NOMO-1 treated with dmso at 0.1 percent for 144 hours (cell line): ENCODE measurements around the gene HUNK.
A peak's percentile ranks its signal among the peaks of the same experiment; 100 is the strongest.
"Not testable (repeated sequence)": the region's sequence is repeated elsewhere in the genome, so short reads cannot be mapped to it uniquely, and the experiment has no call there.

ENCODE experiments used
- DNase-seq: peaks from one replicate; lab custom pipeline; 2025; ENCODE audit not compliant: unreplicated experiment; lab: John Stamatoyannopoulos, UW

HUNK gene

GRCh38 chr21:31872452-31873274 is at the start of gene HUNK:
Gene HUNK (plus strand): TSS chr21:31873020. CDS start chr21:31873675, 655 bp downstream.
- DNase-seq, result no peak

DNA sequence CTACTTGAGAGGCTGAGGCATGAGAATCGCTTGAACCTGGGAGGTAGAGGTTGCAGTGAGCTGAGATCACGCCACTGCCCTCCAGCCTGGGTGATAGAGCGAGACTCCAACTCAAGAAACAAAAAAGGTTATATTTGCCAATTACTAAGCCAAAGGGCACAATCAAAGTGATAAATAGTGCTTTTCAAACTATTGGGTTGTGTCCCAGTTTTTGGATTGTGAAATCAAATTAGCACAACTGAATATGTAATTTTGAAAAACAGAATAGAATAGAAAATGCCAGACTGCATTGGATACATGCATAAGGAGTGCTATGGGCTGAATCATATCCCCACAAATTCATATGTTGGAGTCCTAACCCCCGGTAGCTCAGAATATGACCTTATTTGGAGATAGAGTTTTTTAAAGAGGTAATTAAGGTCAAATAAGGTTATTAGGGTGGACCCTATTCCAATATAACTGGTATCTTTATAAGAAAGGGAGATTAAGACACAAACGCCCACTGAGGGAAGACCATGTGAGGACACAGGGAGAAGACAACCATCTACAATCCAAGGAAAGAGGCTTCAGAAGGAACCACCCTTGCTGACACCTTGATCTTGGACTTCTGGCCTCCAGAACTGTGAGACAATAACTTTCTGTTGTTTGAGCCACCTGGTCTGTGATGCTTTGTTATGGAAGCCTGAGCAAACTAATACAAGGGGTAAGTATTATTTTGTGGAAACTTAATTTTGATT is 42.9 kb upstream of the HUNK start:
- no peak for DNase-seq

GRCh38 chr21:31830701-31831100 is 42.1 kb upstream of the HUNK start:
- no peak for DNase-seq

GRCh38 chr21:31837041-31837440 is 35.8 kb upstream of the HUNK start:
- no peak for DNase-seq

- peak; percentile 81 for DNase-seq
Observed at GRCh38 chr21:31837618-31838390, 35.0 kb upstream of the HUNK start.

- no peak for DNase-seq
Observed at GRCh38 chr21:31838586-31839355, 34.0 kb upstream of the HUNK start.

GRCh38 chr21:31844206-31844605 is 28.6 kb upstream of the HUNK start:
- DNase-seq, result no peak

GRCh38 chr21:31845151-31845729 is 27.6 kb upstream of the HUNK start:
- DNase-seq, result peak; percentile 38

- DNase-seq, result no peak
Observed at GRCh38 chr21:31846690-31847089, 26.1 kb upstream of the HUNK start.

DNA sequence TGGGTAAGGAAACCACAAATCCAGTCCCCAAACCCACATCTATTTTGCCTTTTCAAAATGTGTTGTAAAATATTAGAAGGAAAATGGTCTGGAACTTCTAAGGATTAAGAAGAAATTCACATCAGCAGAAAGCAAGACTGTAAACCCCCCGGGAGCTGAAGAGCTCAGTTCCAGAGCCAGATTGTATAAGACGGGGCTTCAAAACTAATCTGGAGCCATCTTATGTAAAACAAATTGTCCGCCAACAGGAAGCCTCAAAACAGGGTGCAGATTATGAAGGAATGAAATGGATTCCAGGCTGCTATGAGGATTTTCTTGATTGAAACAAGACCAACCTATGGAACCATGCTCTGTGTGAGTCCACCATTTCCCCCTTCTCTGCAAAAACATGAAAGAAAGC is 25.1 kb upstream of the HUNK start:
- DNase-seq, result no peak

GRCh38 chr21:31848326-31848985 is 24.4 kb upstream of the HUNK start:
- no peak for DNase-seq

- no peak for DNase-seq
Observed at GRCh38 chr21:31850886-31851285, 21.9 kb upstream of the HUNK start.

- no peak for DNase-seq
Observed at GRCh38 chr21:31855180-31855579, 17.6 kb upstream of the HUNK start.

GRCh38 chr21:31857096-31857495 is 15.7 kb upstream of the HUNK start:
- DNase-seq, result no peak

GRCh38 chr21:31857631-31858030 is 15.2 kb upstream of the HUNK start:
- DNase-seq, result not testable (repeated sequence)

DNA sequence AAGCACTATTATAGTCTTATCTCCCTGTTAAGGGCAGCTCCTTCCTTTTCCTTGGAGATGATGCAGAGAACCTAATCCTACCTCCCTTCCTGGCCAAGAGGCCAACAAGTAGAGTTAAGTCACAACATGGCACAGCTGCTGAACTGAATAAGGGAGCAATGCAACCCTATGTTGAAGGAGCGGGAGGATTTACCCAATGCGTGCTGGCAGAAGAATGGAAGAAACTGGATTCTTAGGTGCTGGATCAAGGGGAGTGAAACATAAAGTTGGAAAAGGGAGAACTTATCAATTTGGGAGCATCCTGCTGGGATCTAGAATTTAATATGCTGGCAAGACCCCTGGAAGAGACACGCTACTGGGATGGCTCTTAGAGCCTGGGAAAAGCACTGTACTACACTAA is 12.0 kb upstream of the HUNK start:
- no peak for DNase-seq

DNA sequence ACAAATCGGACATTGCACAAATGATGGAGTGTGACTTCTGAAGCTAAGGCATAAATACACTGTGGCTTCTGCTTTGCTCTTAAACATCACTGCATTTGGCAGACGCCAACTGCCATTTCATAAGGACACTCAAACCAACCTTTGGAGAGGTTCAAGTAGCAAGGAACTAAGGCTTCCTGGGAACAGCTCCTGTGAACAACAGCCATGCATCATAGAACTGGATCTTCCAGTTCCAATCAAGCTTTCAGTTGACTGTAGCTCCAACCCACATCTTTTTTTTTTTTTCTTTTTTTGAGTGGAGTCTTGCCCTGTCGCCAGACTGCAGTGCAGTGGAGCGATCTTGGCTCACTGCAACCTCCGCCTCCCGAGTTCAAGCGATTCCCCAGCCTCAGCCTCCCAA is 10.7 kb upstream of the HUNK start:
- no peak for DNase-seq

DNA sequence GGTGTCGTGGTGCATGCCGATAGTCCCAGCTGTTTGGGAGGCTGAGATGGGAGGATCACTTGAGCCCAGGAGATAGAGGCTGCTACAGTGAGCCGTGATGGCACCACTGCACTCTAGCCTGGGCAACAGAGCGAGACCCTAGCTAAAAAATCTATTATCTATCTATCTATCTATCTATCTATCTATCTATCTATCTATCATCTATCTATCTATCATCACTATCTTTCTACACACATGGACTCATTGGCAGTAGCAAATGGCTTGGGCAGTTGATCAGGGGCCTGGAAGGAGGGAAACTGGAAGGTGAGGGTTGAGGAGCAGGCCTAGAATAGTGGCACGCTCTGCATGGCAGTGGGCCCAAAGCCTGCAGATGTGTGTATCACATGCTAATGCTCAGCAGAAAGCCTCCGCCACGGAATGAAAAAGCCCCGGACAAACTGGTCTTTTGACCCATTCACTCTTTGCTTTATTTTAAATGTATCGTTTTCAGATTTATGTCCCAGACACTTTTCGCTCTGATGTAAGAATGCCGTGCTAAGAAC is 7.3 kb upstream of the HUNK start:
- no peak for DNase-seq

- no peak for DNase-seq
Observed at GRCh38 chr21:31866077-31866511, 6.7 kb upstream of the HUNK start.

DNA sequence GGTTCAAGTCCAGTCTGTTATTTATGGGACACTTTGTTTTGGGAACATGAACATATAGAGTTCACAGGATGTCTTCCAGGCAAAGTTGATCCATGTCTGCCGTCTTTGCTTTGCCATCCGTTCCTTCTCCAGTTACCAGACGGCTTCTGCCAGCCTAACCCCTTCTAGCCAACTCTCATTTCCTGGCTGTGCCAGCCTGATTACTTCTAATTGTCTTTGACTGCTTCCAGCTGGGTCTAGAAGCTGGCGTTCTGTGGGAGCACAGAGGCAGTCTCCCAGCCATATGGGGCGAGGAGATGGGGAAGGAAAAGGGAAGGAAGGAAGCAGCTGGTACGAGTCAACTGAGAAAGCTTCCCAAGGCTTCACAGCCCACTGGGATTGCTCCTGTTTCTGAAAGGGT is 3.1 kb upstream of the HUNK start:
- DNase-seq, result no peak
